Measurements from ENCODE around the gene AGER. TPM values are rescaled to one million over a fixed set of nuclear protein-coding genes. Genes with fewer than 3 reads are reported as not detected.

AGER gene
- total RNA-seq, 1 donor from 2014 or later = 29.9 TPM

GRCh38 chr6:32175711-32176475 is 8.2 kb downstream of the AGER start, which contains the start of gene AGPAT1:
AGPAT1 (minus strand) TSS chr6:32176084; CDS start chr6:32171496, 4,588 bp downstream.
- peak; percentile 89 for DNase-seq (ENCODE audit: low spot score, unreplicated experiment)
- H3K4me3 Mint-ChIP-seq (ENCODE audit: low read depth) = peak within 1 kb of the TSS; percentile 91
- peaks cover 13% of the 10 kb centered on the region for H3K36me3 Mint-ChIP-seq (ENCODE audit: insufficient read depth)
- H3K9me3 Mint-ChIP-seq (ENCODE audit: low read depth) = no peaks in the 10 kb centered on the region
- no peaks in the 10 kb centered on the region for H3K27me3 Mint-ChIP-seq
- TF ChIP-seq, protein P1, sequence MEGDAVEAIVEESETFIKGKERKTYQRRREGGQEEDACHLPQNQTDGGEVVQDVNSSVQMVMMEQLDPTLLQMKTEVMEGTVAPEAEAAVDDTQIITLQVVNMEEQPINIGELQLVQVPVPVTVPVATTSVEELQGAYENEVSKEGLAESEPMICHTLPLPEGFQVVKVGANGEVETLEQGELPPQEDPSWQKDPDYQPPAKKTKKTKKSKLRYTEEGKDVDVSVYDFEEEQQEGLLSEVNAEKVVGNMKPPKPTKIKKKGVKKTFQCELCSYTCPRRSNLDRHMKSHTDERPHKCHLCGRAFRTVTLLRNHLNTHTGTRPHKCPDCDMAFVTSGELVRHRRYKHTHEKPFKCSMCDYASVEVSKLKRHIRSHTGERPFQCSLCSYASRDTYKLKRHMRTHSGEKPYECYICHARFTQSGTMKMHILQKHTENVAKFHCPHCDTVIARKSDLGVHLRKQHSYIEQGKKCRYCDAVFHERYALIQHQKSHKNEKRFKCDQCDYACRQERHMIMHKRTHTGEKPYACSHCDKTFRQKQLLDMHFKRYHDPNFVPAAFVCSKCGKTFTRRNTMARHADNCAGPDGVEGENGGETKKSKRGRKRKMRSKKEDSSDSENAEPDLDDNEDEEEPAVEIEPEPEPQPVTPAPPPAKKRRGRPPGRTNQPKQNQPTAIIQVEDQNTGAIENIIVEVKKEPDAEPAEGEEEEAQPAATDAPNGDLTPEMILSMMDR (IDR thresholded peaks at IDR 0.05; ENCODE audit: unreplicated experiment) = no peak
- H3K27ac Mint-ChIP-seq = peak within 1 kb of the TSS; percentile 100
- peaks cover 51% of the 10 kb centered on the region for H3K4me1 Mint-ChIP-seq (ENCODE audit: low read depth)

DNA sequence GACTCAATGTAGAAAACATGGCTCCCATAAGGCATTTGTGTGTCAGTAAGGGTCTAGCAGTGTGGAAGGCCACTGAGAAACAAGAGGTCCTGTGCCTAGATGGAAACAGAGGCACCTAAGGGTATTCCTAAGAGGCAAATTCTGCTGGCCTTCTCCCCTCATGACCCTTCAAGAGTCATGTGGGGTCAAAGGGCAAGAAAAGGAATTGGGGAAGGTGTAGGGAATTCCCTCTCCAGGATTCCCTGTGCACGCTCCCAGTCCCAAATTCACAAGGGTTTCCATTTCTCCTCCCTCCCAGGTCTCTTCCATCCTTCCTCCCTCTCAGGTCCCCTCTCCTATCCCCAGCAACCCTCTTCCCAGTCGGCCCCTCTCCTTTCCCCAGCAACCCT is 8.7 kb downstream of the AGER start:
- Mint-ChIP-seq H3K4me1 (ENCODE audit: low read depth) (peaks cover 47% of the 10 kb centered on the region), H3K27ac (peak overlapping the region; percentile 90)

DNA sequence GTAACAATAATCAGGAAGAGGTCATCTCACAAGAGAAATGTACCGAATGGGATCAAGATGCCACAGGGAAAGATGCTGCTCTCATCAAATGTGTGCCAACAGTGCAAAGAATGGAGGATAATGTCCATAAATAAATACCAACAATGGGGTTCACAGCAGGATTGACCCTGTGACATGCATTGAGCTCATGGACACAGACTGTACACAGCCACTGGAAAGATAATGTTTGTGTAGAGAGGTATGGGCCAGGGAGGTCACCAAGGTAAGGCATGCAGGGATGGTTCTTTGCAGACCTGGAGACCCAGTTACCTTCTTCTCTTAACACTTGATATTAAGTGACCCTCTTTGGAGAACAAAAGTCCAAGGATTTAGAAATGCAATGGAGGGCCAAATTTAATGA is 9.6 kb downstream of the AGER start:
- DNase-seq (ENCODE audit: low spot score, unreplicated experiment) = no peak
- Mint-ChIP-seq H3K9me3 (ENCODE audit: low read depth) (no peaks in the 10 kb centered on the region), H3K27ac (no peak overlapping the region), H3K27me3 (no peaks in the 10 kb centered on the region), H3K36me3 (ENCODE audit: insufficient read depth) (peaks cover 20% of the 10 kb centered on the region), H3K4me1 (ENCODE audit: low read depth) (peaks cover 47% of the 10 kb centered on the region), H3K4me3 (ENCODE audit: low read depth) (peak overlapping the region; percentile 91)
- TF ChIP-seq, protein P1 (IDR thresholded peaks at IDR 0.05; ENCODE audit: unreplicated experiment) = no peak

More for the DNA sequence above, 8.7 kb downstream of the AGER start:
- Mint-ChIP-seq H3K4me3 (ENCODE audit: low read depth) (peak overlapping the region; percentile 91), H3K27me3 (no peaks in the 10 kb centered on the region), H3K9me3 (ENCODE audit: low read depth) (no peaks in the 10 kb centered on the region), H3K36me3 (ENCODE audit: insufficient read depth) (peaks cover 14% of the 10 kb centered on the region)
- TF ChIP-seq, protein P1 (IDR thresholded peaks at IDR 0.05; ENCODE audit: unreplicated experiment) = no peak
- no peak for DNase-seq (ENCODE audit: low spot score, unreplicated experiment)

DNA sequence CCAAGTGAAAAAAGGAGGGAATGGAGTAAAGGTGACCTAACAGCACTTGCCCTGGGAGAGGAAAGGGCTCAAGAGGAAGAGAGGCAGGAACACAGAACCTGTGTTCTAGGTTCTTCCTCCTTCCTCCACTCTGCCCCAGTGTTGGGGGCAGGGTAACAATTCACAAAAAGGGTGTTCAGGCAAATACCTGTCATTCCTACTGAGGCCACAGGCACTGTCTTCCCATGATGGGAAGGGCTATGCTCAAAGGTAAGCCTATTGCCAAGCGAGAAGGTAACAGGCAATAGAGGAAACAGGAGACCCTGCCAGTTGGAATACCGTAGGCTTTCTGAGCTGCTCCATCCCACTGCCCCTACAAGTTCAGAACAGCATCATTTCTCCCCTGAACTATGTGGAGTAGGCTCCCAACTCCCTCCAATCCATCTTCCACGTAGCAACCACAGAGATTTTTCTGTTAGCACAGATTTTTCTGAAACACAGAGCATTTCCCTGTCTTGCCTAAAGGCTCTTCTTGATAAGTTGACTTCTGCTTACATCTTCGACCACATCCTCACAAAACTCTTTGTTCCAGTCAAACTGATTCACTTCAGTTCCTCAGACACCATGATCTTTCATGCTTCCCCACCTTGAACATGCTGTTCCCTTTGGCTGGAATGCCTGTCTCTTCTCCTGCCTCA is 10.9 kb downstream of the AGER start:
- no peak overlapping the region for H3K4me3 Mint-ChIP-seq (ENCODE audit: low read depth)
- peaks cover 26% of the 10 kb centered on the region for H3K36me3 Mint-ChIP-seq (ENCODE audit: insufficient read depth)
- peaks cover 47% of the 10 kb centered on the region for H3K4me1 Mint-ChIP-seq (ENCODE audit: low read depth)
- H3K9me3 Mint-ChIP-seq (ENCODE audit: low read depth) = no peaks in the 10 kb centered on the region
- H3K27me3 Mint-ChIP-seq = no peaks in the 10 kb centered on the region
- H3K27ac Mint-ChIP-seq = peak overlapping the region; percentile 73
- DNase-seq (ENCODE audit: low spot score, unreplicated experiment) = no peak
- TF ChIP-seq, protein P1 (IDR thresholded peaks at IDR 0.05; ENCODE audit: unreplicated experiment) = no peak

DNA sequence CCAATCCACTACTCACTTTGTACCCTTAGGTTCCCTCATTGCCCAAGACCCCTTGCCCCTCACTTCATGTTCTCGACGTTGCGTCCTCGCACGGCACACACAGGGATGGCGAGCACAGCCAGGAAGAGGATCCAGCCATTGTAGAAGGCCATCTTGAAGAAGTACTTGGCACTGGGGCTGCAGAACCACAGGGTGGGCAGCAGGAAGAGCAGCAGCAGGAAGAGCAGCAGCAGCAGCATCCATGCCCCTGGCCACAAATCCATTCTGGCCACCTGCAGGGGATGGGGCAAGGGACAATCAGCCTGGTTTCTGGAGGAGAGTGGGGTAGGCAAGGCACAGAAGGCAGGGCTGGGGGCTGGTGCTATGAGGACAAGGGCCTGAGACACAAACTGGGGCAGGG is 12.8 kb downstream of the AGER start:
- peaks cover 32% of the 10 kb centered on the region for H3K36me3 Mint-ChIP-seq (ENCODE audit: insufficient read depth)
- no peaks in the 10 kb centered on the region for H3K27me3 Mint-ChIP-seq
- H3K9me3 Mint-ChIP-seq (ENCODE audit: low read depth) = no peaks in the 10 kb centered on the region
- TF ChIP-seq, protein P1 (IDR thresholded peaks at IDR 0.05; ENCODE audit: unreplicated experiment) = no peak
- no peak for DNase-seq (ENCODE audit: low spot score, unreplicated experiment)
- no peak overlapping the region for H3K4me3 Mint-ChIP-seq (ENCODE audit: low read depth)
- peak overlapping the region; percentile 10 for H3K27ac Mint-ChIP-seq
- peaks cover 51% of the 10 kb centered on the region for H3K4me1 Mint-ChIP-seq (ENCODE audit: low read depth)

All from progenitor cell of endocrine pancreas (in vitro differentiated cells).